HepG2 (cell line): ENCODE measurements around the gene FHIT. TPM values are rescaled to one million over a fixed set of nuclear protein-coding genes. Genes with fewer than 3 reads are reported as not detected.

Source experiments
- ATAC-seq: fragments of 200-7000 bp; cut with Tn5 transposase; 3 replicates; pipeline ENCODE4 v1.9.1; 2020; ENCODE audit warnings: mild to moderate bottlenecking, moderate library complexity
- BruUV-seq: library from RNA; stranded (reverse); fragments of 400-500 nt; replicated peaks from 2 replicates; lab custom pipeline; 2021; lab: Mats Ljungman, UMichigan
- CTCF ChIA-PET: fragments of 300-600 bp; formaldehyde crosslinking; extraction: SDS; loops from one replicate; lab custom pipeline; 2021; ENCODE audit warnings: low total read pairs, inconsistent platforms, low intra/inter-chr PET ratio; lab: Yijun Ruan, JAX
- POLR2A ChIA-PET: fragments of 350-600 bp; sonication (Branson Sonifier 250); formaldehyde crosslinking; loops from one replicate; lab custom pipeline; 2020; ENCODE audit warnings: antibody characterized with exemption, inconsistent platforms; lab: Yijun Ruan, JAX
- DNase-seq: peaks from one replicate; pipeline ENCODE4 v3.0.0-alpha.2; 2015; ENCODE audit warnings: low spot score
- FAIRE-seq: peaks from 3 replicates; lab custom pipeline; 2011; peaks lifted over from hg19 to GRCh38; lab: Jason Lieb, UNC
- H2AFZ ChIP-seq: one replicate; pipeline ENCODE4 v1.6.1; 2011; ENCODE audit warnings: low read length, inconsistent platforms
- H3K27ac ChIP-seq: fragments of 300-600 bp; 3 replicates; pipeline ENCODE4 v1.8.0; 2011; ENCODE audit warnings: mixed run types, mild to moderate bottlenecking, mixed read lengths, low read length, inconsistent platforms; ENCODE audit not compliant: insufficient read depth; ENCODE audit errors: extremely low read length
- H3K27me3 ChIP-seq, 2 experiments: fragments of 200-600 bp in 1 of 2; 2 replicates in 1 of 2; 3 replicates in 1 of 2; pipeline versions ENCODE4 v1.6.0 to v1.8.0; 2011; ENCODE audit warnings: low read length in 2 of 2, mild to moderate bottlenecking in 2 of 2, moderate library complexity in 2 of 2, inconsistent platforms in 1 of 2; ENCODE audit not compliant: insufficient read depth in 2 of 2, control insufficient read depth in 1 of 2
- H3K36me3 ChIP-seq, 2 experiments: fragments of 200-600 bp in 1 of 2; replicated peaks in 1 of 2; 2 replicates in 1 of 2; 3 replicates in 1 of 2; pipeline versions ENCODE4 v1.5.1 to v1.8.0; 2011; ENCODE audit warnings: low read length in 2 of 2, inconsistent platforms in 1 of 2; ENCODE audit not compliant: insufficient read depth in 2 of 2, control insufficient read depth in 1 of 2
- H3K4me1 ChIP-seq: 2 replicates; pipeline ENCODE4 v1.5.1; 2012; ENCODE audit warnings: low read length, inconsistent platforms; ENCODE audit not compliant: insufficient read depth
- H3K4me2 ChIP-seq: 2 replicates; pipeline ENCODE4 v1.6.0; 2011; ENCODE audit warnings: low read depth, low read length, inconsistent platforms
- H3K4me3 ChIP-seq, 3 experiments: fragments of 200-600 bp in 1 of 3; sonication (generic), shearing (Covaris generic) in 1 of 3; replicated peaks in 1 of 3; 2 replicates each; pipeline ENCODE4 v1.5.1; 2011 to 2016; ENCODE audit warnings: low read length in 3 of 3, inconsistent platforms in 2 of 3, low read depth in 2 of 3, mild to moderate bottlenecking in 2 of 3, control low read depth in 1 of 3, mixed read lengths in 1 of 3; ENCODE audit not compliant: insufficient read depth in 1 of 3
- H3K79me2 ChIP-seq: one replicate; pipeline ENCODE4 v1.6.1; 2011; ENCODE audit warnings: low read length, inconsistent platforms; ENCODE audit not compliant: insufficient read depth
- H3K9ac ChIP-seq: 2 replicates; pipeline ENCODE4 v1.6.0; 2011; ENCODE audit warnings: mild to moderate bottlenecking, low read depth, low read length, inconsistent platforms; ENCODE audit not compliant: insufficient read depth
- H3K9me3 ChIP-seq: 2 replicates; pipeline ENCODE4 v1.5.1; 2012; ENCODE audit warnings: mild to moderate bottlenecking, low read length
- H4K20me1 ChIP-seq: 2 replicates; pipeline ENCODE4 v1.6.0; 2011; ENCODE audit warnings: inconsistent platforms, mild to moderate bottlenecking, low read length, moderate library complexity; ENCODE audit not compliant: insufficient read depth
- KAT2B ChIP-seq: fragments of 150-350 bp; IDR thresholded peaks from 2 replicates; pipeline ENCODE4 v1.6.1; 2014; ENCODE audit warnings: low read depth, low read length, borderline replicate concordance
- NCOA2 ChIP-seq: sonication (generic); formaldehyde crosslinking; IDR thresholded peaks from 2 replicates; pipeline ENCODE4 v1.8.0; 2022; ENCODE audit warnings: inconsistent platforms
- NCOA5 ChIP-seq: sonication (generic); formaldehyde crosslinking; IDR thresholded peaks from 2 replicates; pipeline ENCODE4 v1.4.0; 2020; ENCODE audit warnings: missing genetic modification reagents
- POGZ ChIP-seq: sonication (generic); formaldehyde crosslinking; IDR thresholded peaks from 2 replicates; pipeline ENCODE4 v1.4.0; 2020; ENCODE audit warnings: mild to moderate bottlenecking, missing genetic modification reagents
- SALL1 ChIP-seq: sonication (generic); formaldehyde crosslinking; IDR thresholded peaks from 2 replicates; pipeline ENCODE4 v1.8.0; 2022; ENCODE audit warnings: mild to moderate bottlenecking, missing genetic modification reagents
- TCF12 ChIP-seq, 2 experiments: fragments of 450-650 bp in 1 of 2; sonication (generic) in 1 of 2; formaldehyde crosslinking in 1 of 2; IDR thresholded peaks; 2 replicates each; pipeline versions ENCODE4 v1.6.1 to v1.8.0; 2017 to 2022; ENCODE audit warnings: antibody characterized with exemption in 1 of 2, mild to moderate bottlenecking in 1 of 2, missing genetic modification reagents in 1 of 2, moderate library complexity in 1 of 2
- XBP1 ChIP-seq: sonication (generic); formaldehyde crosslinking; IDR thresholded peaks from 2 replicates; pipeline ENCODE4 v1.5.0; 2020; ENCODE audit warnings: missing genetic modification reagents
- ZNF101 ChIP-seq: sonication (generic); formaldehyde crosslinking; IDR thresholded peaks from 2 replicates; pipeline ENCODE4 v1.4.0; 2020; ENCODE audit warnings: mild to moderate bottlenecking, low read depth, missing genetic modification reagents, borderline replicate concordance
- ZNF136 ChIP-seq: sonication (generic); formaldehyde crosslinking; IDR thresholded peaks from 2 replicates; pipeline ENCODE4 v1.8.1; 2022; ENCODE audit warnings: low read depth, mild to moderate bottlenecking, moderate library complexity, missing genetic modification reagents
- ZNF225 ChIP-seq: sonication (generic); formaldehyde crosslinking; IDR thresholded peaks from 2 replicates; pipeline ENCODE4 v1.4.0; 2020; ENCODE audit warnings: mild to moderate bottlenecking, missing genetic modification reagents
- ZNF740 ChIP-seq: sonication (generic); formaldehyde crosslinking; IDR thresholded peaks from 2 replicates; pipeline ENCODE4 v1.4.0; 2020; ENCODE audit warnings: missing genetic modification reagents
- ZNF883 ChIP-seq: sonication (generic); formaldehyde crosslinking; IDR thresholded peaks from 2 replicates; pipeline ENCODE4 v1.5.1; 2020; ENCODE audit warnings: mild to moderate bottlenecking, missing genetic modification reagents; ENCODE audit errors: not compliant biosample characterization
- WGBS: methylation state at CpG from one replicate; pipeline ENCODE4 v1.1.6; 2017; ENCODE audit warnings: low lambda C conversion rate; 5-methylcytosine and 5-hydroxymethylcytosine counted together
- in situ Hi-C: cut with HindIII; loops from 2 replicates; pipeline ENCODE4 v1.10.0; 2017; ENCODE audit warnings: low pct_unique_long_range_greater_than_20kb; ENCODE audit not compliant: extremely low pct_ligation_motif_present
- intact Hi-C: fragments of 100-400 bp; cut with micrococcal nuclease; formaldehyde crosslinking; loops from one replicate; pipeline ENCODE4 v1.10.0; 2022; ENCODE audit not compliant: unreplicated experiment
- polyA plus RNA-seq, 8 experiments: library from polyadenylated mRNA; depleted of rRNA in 3 of 8; stranded (reverse) in 7 of 8; unstranded in 1 of 8; fragments of >200 nt; fragmentation: Illumina TruSeq in 4 of 8; extraction: Trizol in 4 of 8; gene quantifications; 2 replicates each; pipeline versions ENCODE4 v1.2.1 to v1.2.3, GENCODE V29; 2011 to 2016; ENCODE audit warnings: low read depth in 4 of 8, missing spikeins in 1 of 8, mixed read lengths in 1 of 8; ENCODE audit not compliant: insufficient read depth in 1 of 8
- total RNA-seq, 5 experiments: library from RNA; depleted of rRNA; stranded (reverse); fragments of >200 nt; fragmentation: Illumina TruSeq; extraction: Trizol; gene quantifications; 2 replicates each; pipeline ENCODE4 v1.2.3, GENCODE V29; 2016; ENCODE audit warnings: low read depth in 1 of 5
- TF ChIP-seq, protein P1 (sequence below): sonication (generic); formaldehyde crosslinking; IDR thresholded peaks from 2 replicates; pipeline ENCODE4 v1.5.1; 2020; ENCODE audit warnings: missing genetic modification reagents, mild to moderate bottlenecking, borderline replicate concordance

The FHIT gene
- total and polyA plus RNA-seq, 2 of the 13 experiments (the other 11 are each of a cell fraction or from before 2014, with no cell fraction given), result 4.0 to 4.6 TPM

- Histone ChIP-seq H3K36me3 (no peaks in the 10 kb centered on the region), H3K9ac (no peak overlapping the region), H3K9me3 (no peaks in the 10 kb centered on the region), H2AFZ (no peak overlapping the region), H3K4me1 (no peaks in the 10 kb centered on the region), H4K20me1 (no peaks in the 10 kb centered on the region), H3K4me2 (no peak overlapping the region), H3K27ac (no peak overlapping the region), H3K79me2 (no peaks in the 10 kb centered on the region), H3K4me3 (no peak overlapping the region), H3K27me3 (no peaks in the 10 kb centered on the region)
- 37% methylated on average over 6 of the region's 6 CpGs for WGBS
- no TSS peak for BruUV-seq
- CTCF ChIA-PET, result no interaction called here
- no peak for FAIRE-seq
- TF ChIP-seq ZNF225 (CRISPR knock-in tag) (no peak), SALL1 (CRISPR knock-in tag) (no peak), POGZ (no peak), TCF12 (IDR thresholded peaks at IDR 0.05) (no peak), TCF12 (CRISPR knock-in tag; IDR thresholded peaks at IDR 0.05) (no peak), ZNF101 (no peak), ZNF883 (CRISPR knock-in tag) (no peak), ZNF136 (no peak), XBP1 (CRISPR knock-in tag) (no peak), NCOA2 (CRISPR knock-in tag) (no peak), ZNF740 (CRISPR knock-in tag) (no peak), NCOA5 (CRISPR knock-in tag) (no peak), KAT2B (no peak)
- TF ChIP-seq, protein P1, sequence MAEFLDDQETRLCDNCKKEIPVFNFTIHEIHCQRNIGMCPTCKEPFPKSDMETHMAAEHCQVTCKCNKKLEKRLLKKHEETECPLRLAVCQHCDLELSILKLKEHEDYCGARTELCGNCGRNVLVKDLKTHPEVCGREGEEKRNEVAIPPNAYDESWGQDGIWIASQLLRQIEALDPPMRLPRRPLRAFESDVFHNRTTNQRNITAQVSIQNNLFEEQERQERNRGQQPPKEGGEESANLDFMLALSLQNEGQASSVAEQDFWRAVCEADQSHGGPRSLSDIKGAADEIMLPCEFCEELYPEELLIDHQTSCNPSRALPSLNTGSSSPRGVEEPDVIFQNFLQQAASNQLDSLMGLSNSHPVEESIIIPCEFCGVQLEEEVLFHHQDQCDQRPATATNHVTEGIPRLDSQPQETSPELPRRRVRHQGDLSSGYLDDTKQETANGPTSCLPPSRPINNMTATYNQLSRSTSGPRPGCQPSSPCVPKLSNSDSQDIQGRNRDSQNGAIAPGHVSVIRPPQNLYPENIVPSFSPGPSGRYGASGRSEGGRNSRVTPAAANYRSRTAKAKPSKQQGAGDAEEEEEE, result no peak
- POLR2A ChIA-PET, result no interaction called here
- in situ Hi-C loops, result no loop called here
- DNase-seq, result no peak
- no peak for ATAC-seq
- intact Hi-C loops, result no loop called here
Measured at GRCh38 chr3:60095930-60096329, 1155.3 kb downstream of the FHIT start.
